ENCODE data around the gene GPR173.

GPR173 gene

DNA sequence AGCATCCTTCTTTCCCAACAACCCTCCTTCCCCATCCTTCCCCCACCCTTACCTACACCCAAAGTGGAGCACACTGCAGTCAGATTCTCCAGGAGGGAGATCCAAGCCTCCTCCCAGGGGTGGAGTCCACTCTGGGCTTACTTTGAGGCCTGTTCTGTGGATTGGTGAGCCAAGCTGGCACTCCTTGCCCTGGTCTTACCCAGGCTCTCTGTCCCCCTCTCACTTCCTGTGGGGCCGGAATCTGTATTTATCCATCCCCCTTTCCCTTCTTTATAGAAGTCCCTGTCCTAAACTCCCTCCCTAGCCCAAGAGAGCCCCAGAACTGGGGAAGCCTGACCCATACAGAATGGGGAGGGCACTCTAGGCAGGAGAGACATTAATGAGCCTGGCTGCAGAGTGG is 30.4 kb downstream of the GPR173 start:
- Histone ChIP-seq H3K27ac (ENCODE audit: low read depth, low read length) (no peak overlapping the region), H3K9me3 (ENCODE audit: control insufficient read depth in 5 of 5, low read length in 5 of 5) (peaks cover 0 to 7% (median 5%) of the 10 kb centered on the region in 5 donors), H3K9ac (ENCODE audit: low read length in 5 of 5) (no peak overlapping the region), H3K27me3 (ENCODE audit: control insufficient read depth in 5 of 5, insufficient read depth in 4 of 5, low read length in 5 of 5) (peaks cover 3 to 13% (median 7%) of the 10 kb centered on the region in 5 donors), H3K4me1 (ENCODE audit: control insufficient read depth in 5 of 5, insufficient read depth in 5 of 5, low read length in 5 of 5) (peaks cover 5 to 13% (median 12%) of the 10 kb centered on the region in 5 donors), H3K4me3 (ENCODE audit: low read depth in 1 of 5, low read length in 5 of 5) (no peak overlapping the region), H3K36me3 (ENCODE audit: control insufficient read depth in 5 of 5, insufficient read depth in 5 of 5, low read length in 5 of 5) (no peaks in the 10 kb centered on the region)

GRCh38 chrX:53080628-53081580 is 32.3 kb downstream of the GPR173 start:
- Histone ChIP-seq H3K9me3 (ENCODE audit: control insufficient read depth in 5 of 5, low read length in 5 of 5) (peaks cover 0 to 7% (median 5%) of the 10 kb centered on the region in 5 donors), H3K27me3 (ENCODE audit: control insufficient read depth in 5 of 5, insufficient read depth in 4 of 5, low read length in 5 of 5) (peaks cover 3 to 20% (median 7%) of the 10 kb centered on the region in 5 donors), H3K36me3 (ENCODE audit: control insufficient read depth in 5 of 5, insufficient read depth in 5 of 5, low read length in 5 of 5) (peaks cover 0 to 15% (median 8%) of the 10 kb centered on the region in 5 donors), H3K4me1 (ENCODE audit: control insufficient read depth in 5 of 5, insufficient read depth in 5 of 5, low read length in 5 of 5) (peaks cover 5 to 16% (median 12%) of the 10 kb centered on the region in 5 donors), H3K27ac (ENCODE audit: low read depth, low read length) (peak overlapping the region; percentile 83), H3K9ac (ENCODE audit: low read length in 5 of 5) (peak overlapping the region in 3 of 5 donors; percentile 27 to 43 (median 31)), H3K4me3 (ENCODE audit: low read depth in 1 of 5, low read length in 5 of 5) (peak overlapping the region in 2 of 5 donors; percentile 22 to 43)

GRCh38 chrX:53081925-53082772 is 33.6 kb downstream of the GPR173 start, which contains the start of gene TSPYL2:
TSS of gene TSPYL2 (plus strand) at chrX:53082367. CDS start at chrX:53082499, 132 bp downstream.
- H3K9ac ChIP-seq (ENCODE audit: low read length in 5 of 5): peak within 1 kb of the TSS in 4 of 5 donors; percentile 33 to 72 (median 50)
- peaks cover 0 to under 1% (median 0%) of the 10 kb centered on the region in 5 donors for H3K9me3 ChIP-seq (ENCODE audit: control insufficient read depth in 5 of 5, low read length in 5 of 5)
- peaks cover 5 to 16% (median 12%) of the 10 kb centered on the region in 5 donors for H3K4me1 ChIP-seq (ENCODE audit: control insufficient read depth in 5 of 5, insufficient read depth in 5 of 5, low read length in 5 of 5)
- peaks cover 3 to 20% (median 7%) of the 10 kb centered on the region in 5 donors for H3K27me3 ChIP-seq (ENCODE audit: control insufficient read depth in 5 of 5, insufficient read depth in 4 of 5, low read length in 5 of 5)
- H3K27ac ChIP-seq (ENCODE audit: low read depth, low read length): peak within 1 kb of the TSS; percentile 83
- peaks cover 0 to 22% (median 10%) of the 10 kb centered on the region in 5 donors for H3K36me3 ChIP-seq (ENCODE audit: control insufficient read depth in 5 of 5, insufficient read depth in 5 of 5, low read length in 5 of 5)
- H3K4me3 ChIP-seq (ENCODE audit: low read depth in 1 of 5, low read length in 5 of 5): peak within 1 kb of the TSS; percentile 53 to 75 (median 66)

- Histone ChIP-seq H3K27me3 (ENCODE audit: control insufficient read depth in 5 of 5, insufficient read depth in 4 of 5, low read length in 5 of 5) (peaks cover 3 to 20% (median 8%) of the 10 kb centered on the region in 5 donors), H3K4me1 (ENCODE audit: control insufficient read depth in 5 of 5, insufficient read depth in 5 of 5, low read length in 5 of 5) (peaks cover 5 to 17% (median 12%) of the 10 kb centered on the region in 5 donors), H3K9ac (ENCODE audit: low read length in 5 of 5) (peak overlapping the region in 4 of 5 donors; percentile 33 to 72 (median 50)), H3K27ac (ENCODE audit: low read depth, low read length) (peak overlapping the region; percentile 50), H3K4me3 (ENCODE audit: low read depth in 1 of 5, low read length in 5 of 5) (peak overlapping the region; percentile 53 to 75 (median 66)), H3K36me3 (ENCODE audit: control insufficient read depth in 5 of 5, insufficient read depth in 5 of 5, low read length in 5 of 5) (peaks cover 0 to 22% (median 10%) of the 10 kb centered on the region in 5 donors), H3K9me3 (ENCODE audit: control insufficient read depth in 5 of 5, low read length in 5 of 5) (no peaks in the 10 kb centered on the region)
Observed at GRCh38 chrX:53082773-53083616, 34.4 kb downstream of the GPR173 start.

DNA sequence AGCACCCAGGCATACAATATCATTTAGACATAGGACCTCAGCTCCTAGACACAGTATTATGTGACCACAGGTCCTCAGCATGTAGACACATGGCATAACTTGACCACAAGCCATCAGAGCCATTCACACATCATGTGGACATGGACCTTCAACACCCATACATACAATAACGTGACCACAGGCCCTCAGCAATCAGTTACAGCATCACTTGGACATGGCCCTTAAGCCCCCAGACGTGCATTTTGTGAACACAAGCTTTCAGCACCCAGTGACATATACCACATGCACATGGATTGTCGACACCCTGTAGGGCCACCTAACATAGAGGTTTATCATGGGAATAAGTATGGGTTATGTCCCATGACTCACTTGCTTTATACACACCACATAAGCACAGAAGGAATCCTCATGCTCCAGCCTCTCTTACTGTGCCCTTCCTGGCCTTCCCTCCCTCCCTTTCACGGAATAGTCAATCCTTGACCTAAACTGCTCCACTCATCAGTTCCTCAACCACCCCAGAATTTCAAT is 35.5 kb downstream of the GPR173 start:
- H3K4me3 ChIP-seq (ENCODE audit: low read depth in 1 of 5, low read length in 5 of 5): no peak overlapping the region
- peaks cover 3 to 16% (median 8%) of the 10 kb centered on the region in 5 donors for H3K27me3 ChIP-seq (ENCODE audit: control insufficient read depth in 5 of 5, insufficient read depth in 4 of 5, low read length in 5 of 5)
- peaks cover 0 to 22% (median 10%) of the 10 kb centered on the region in 5 donors for H3K36me3 ChIP-seq (ENCODE audit: control insufficient read depth in 5 of 5, insufficient read depth in 5 of 5, low read length in 5 of 5)
- H3K27ac ChIP-seq (ENCODE audit: low read depth, low read length): no peak overlapping the region
- no peak overlapping the region for H3K9ac ChIP-seq (ENCODE audit: low read length in 5 of 5)
- H3K9me3 ChIP-seq (ENCODE audit: control insufficient read depth in 5 of 5, low read length in 5 of 5): no peaks in the 10 kb centered on the region
- H3K4me1 ChIP-seq (ENCODE audit: control insufficient read depth in 5 of 5, insufficient read depth in 5 of 5, low read length in 5 of 5): peaks cover 7 to 23% (median 16%) of the 10 kb centered on the region in 5 donors

GRCh38 chrX:53084863-53085262 is 36.3 kb downstream of the GPR173 start:
- H3K9ac ChIP-seq (ENCODE audit: low read length in 5 of 5): no peak overlapping the region
- H3K27me3 ChIP-seq (ENCODE audit: control insufficient read depth in 5 of 5, insufficient read depth in 4 of 5, low read length in 5 of 5): peaks cover 3 to 16% (median 8%) of the 10 kb centered on the region in 5 donors
- H3K9me3 ChIP-seq (ENCODE audit: control insufficient read depth in 5 of 5, low read length in 5 of 5): no peaks in the 10 kb centered on the region
- no peak overlapping the region for H3K27ac ChIP-seq (ENCODE audit: low read depth, low read length)
- H3K4me1 ChIP-seq (ENCODE audit: control insufficient read depth in 5 of 5, insufficient read depth in 5 of 5, low read length in 5 of 5): peaks cover 7 to 23% (median 16%) of the 10 kb centered on the region in 5 donors
- peaks cover 0 to 22% (median 10%) of the 10 kb centered on the region in 5 donors for H3K36me3 ChIP-seq (ENCODE audit: control insufficient read depth in 5 of 5, insufficient read depth in 5 of 5, low read length in 5 of 5)
- no peak overlapping the region for H3K4me3 ChIP-seq (ENCODE audit: low read depth in 1 of 5, low read length in 5 of 5)

- no peak overlapping the region for H3K27ac ChIP-seq (ENCODE audit: low read depth, low read length)
- peaks cover 0 to 22% (median 10%) of the 10 kb centered on the region in 5 donors for H3K36me3 ChIP-seq (ENCODE audit: control insufficient read depth in 5 of 5, insufficient read depth in 5 of 5, low read length in 5 of 5)
- H3K9me3 ChIP-seq (ENCODE audit: control insufficient read depth in 5 of 5, low read length in 5 of 5): no peaks in the 10 kb centered on the region
- no peak overlapping the region for H3K9ac ChIP-seq (ENCODE audit: low read length in 5 of 5)
- peaks cover 7 to 23% (median 16%) of the 10 kb centered on the region in 5 donors for H3K4me1 ChIP-seq (ENCODE audit: control insufficient read depth in 5 of 5, insufficient read depth in 5 of 5, low read length in 5 of 5)
- H3K27me3 ChIP-seq (ENCODE audit: control insufficient read depth in 5 of 5, insufficient read depth in 4 of 5, low read length in 5 of 5): peaks cover 2 to 16% (median 8%) of the 10 kb centered on the region in 5 donors
- H3K4me3 ChIP-seq (ENCODE audit: low read depth in 1 of 5, low read length in 5 of 5): no peak overlapping the region
Observed at GRCh38 chrX:53085661-53086229, 37.2 kb downstream of the GPR173 start.

DNA sequence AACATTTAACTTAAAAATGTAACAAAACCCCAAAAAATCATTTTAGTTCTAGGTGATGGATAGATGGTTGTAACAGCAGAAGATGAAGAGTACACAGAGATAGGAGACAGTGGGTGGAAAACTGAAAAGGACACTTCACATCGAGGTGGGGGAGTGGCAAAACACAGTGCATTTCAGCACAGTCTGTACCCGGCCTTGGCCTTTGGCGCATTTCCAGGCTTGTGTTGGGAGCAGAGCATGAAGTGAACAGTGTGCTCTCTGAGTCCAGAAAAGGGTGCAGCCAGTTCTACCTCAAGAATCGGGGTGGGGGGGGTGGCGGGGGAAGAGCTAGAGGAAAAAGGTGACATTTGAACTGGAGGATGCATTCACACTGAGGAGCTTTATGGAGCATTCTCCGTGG is 37.9 kb downstream of the GPR173 start:
- H3K27me3 ChIP-seq (ENCODE audit: control insufficient read depth in 5 of 5, insufficient read depth in 4 of 5, low read length in 5 of 5): peaks cover 3 to 16% (median 8%) of the 10 kb centered on the region in 5 donors
- H3K4me1 ChIP-seq (ENCODE audit: control insufficient read depth in 5 of 5, insufficient read depth in 5 of 5, low read length in 5 of 5): peaks cover 7 to 23% (median 16%) of the 10 kb centered on the region in 5 donors
- H3K9me3 ChIP-seq (ENCODE audit: control insufficient read depth in 5 of 5, low read length in 5 of 5): no peaks in the 10 kb centered on the region
- H3K9ac ChIP-seq (ENCODE audit: low read length in 5 of 5): no peak overlapping the region
- no peak overlapping the region for H3K4me3 ChIP-seq (ENCODE audit: low read depth in 1 of 5, low read length in 5 of 5)
- no peak overlapping the region for H3K27ac ChIP-seq (ENCODE audit: low read depth, low read length)
- peaks cover 0 to 22% (median 10%) of the 10 kb centered on the region in 5 donors for H3K36me3 ChIP-seq (ENCODE audit: control insufficient read depth in 5 of 5, insufficient read depth in 5 of 5, low read length in 5 of 5)
